HG02870 (cell line): ENCODE measurements around the gene DDX39A.
"Not testable (repeated sequence)": the region's sequence is repeated elsewhere in the genome, so short reads cannot be mapped to it uniquely, and the experiment has no call there.

Experiments used
- ATAC-seq: cut with Tn5 transposase; IDR thresholded peaks from one replicate; pipeline ENCODE4 v1.9.1; 2021; ENCODE audit warnings: mild to moderate bottlenecking, moderate library complexity; ENCODE audit not compliant: unreplicated experiment

DDX39A gene

DNA sequence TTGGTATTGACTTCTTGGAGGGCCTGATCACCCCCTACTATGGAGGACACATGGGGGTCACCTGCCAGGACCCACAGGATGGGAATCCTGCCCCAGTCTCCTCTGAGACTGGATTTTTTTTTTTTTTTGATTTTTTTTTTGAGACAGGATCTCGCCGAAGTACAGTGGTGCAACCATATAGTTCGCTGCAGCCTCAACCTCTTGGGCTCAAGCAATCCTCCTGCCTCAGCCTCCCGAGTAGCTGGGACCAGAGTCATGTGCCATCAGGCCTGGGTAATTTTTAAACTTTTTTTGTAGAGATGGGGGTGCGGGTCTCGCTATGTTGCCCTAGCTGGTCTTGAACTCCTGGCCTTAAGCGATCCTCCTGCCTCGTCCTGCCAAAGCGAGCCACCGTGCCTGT is 52.1 kb downstream of the DDX39A start:
- ATAC-seq = no peak

DNA sequence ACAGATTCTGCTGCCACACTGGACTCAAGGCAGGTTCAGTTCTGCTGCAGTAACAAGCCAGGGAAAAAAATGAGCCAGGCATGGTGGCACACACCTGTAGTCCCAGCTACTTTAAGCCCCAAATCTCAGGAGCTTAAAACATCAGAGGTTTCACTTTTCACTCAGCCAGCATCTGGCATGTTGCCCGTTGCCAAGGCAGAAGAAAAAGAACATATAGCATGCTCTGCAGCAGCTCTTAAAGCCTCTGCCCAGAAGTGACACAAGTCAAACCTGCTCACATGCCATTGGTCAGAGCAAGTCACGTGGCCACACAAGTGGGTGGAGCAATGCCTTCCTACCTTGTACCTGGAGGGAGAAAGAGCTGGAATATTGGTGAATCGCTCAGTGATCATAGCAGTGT is 52.6 kb downstream of the DDX39A start:
- no peak for ATAC-seq

- ATAC-seq = not testable (repeated sequence)
Measured at GRCh38 chr19:14364098-14364443, 55.1 kb downstream of the DDX39A start.

DNA sequence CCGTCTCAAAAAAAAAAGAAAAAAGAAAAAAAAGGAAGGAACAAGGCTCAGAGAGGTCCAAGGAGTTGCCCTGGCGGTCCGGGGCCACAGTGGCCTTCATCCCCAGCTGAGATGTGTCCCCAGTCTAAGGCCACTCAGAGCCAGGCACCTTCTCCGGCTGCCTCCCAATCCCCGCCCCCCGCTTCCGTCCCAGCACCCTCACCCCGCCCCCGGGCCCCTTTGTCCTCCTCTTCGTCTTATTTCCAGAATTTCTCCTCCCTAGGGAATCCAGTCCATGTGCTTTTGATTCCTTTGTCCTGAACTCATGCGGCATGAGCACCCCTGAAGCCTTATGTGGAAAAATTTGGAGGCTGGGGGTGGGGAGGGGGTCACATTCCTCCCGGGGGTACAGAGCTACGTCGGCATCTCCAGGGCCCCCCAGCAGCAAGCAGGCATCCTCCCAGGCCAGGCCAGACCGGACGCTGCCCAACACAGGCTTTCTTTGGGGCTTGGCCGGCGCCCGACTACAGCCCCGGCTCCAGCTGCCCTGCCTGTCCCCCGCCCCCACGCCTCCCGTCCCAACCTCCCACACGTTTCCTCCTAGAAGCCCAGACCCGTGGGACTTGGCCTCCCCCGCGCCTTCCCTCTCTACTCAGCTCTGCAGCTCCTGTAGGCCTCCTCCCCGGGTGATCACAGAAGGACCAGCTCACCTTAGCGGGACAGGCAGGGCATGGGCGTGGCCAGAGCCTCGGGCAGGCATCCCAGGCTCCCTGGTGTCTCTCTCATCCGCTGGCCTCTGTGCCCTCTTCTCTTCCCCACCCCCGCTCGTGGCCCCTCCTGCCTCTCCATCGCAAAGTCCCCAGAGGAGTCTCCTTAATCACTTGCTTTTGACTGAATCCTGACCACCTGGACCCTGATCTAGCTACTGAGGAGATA is 55.7 kb downstream of the DDX39A start:
- ATAC-seq = no peak

DNA sequence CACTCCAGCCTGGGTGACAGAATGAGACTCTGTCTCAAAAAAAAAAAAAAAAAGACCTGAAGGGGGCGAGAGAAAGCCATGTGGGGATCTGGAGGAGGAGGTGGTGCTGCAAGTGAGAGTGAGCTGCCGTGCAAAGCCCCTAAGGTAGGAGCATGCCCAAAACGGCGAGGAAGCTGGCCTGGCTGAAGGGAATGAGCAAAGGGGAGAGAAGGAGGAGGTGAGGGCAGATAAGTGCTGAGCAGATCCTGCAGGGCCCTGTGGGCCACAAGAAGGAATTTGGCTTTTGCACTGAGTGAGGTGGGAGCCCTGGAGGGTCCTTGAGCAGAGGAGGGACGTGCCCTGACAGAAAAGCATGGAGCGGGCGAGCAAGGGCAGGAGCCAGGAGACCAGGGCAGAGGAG is 57.3 kb downstream of the DDX39A start:
- no peak for ATAC-seq
